Measurements from ENCODE around the gene TMEM222.

TMEM222 gene

DNA sequence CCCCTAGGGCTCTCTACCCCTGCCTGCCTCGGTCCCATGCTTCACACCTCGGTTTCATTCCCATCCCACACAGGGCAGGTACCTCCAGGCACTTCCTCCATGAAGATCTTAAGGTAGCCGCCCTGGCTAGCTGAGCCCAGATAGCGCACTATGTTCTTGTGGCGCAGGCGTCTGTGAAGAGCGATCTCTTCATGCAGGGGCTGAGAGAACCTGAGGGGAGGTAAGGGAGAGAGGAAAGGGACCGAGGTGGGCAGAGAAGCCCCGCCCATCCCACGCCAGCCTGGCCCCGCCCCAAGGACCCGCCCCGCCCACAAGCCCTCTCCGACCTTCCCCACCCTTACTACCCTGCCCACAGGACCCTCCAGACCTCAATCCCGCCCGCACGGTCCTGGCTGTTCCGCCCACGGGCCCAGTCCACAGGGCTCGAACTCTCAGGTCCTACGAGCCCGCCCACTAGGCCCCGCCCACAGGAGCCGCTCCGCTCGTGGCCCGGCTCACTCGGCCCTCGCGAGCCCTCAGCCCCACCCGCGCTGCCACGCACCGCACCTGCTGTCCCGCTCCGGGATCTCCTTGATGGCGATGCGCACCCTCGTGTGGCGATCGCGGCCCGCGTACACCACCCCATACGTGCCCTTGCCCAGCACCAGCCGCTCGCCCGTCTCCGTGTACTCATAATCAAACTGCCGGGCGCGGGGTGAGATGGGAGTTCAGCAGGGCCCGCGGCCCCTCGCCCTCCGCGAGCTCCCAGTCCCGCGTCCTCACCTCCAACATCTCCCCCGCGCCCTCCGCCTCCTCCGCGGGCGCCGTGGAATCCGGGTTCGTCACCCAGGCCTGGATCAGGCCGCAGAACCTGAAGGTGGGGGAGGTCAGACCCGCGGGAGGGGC is 38.4 kb downstream of the TMEM222 start:
- DNase-seq, result peak; percentile 46

DNA sequence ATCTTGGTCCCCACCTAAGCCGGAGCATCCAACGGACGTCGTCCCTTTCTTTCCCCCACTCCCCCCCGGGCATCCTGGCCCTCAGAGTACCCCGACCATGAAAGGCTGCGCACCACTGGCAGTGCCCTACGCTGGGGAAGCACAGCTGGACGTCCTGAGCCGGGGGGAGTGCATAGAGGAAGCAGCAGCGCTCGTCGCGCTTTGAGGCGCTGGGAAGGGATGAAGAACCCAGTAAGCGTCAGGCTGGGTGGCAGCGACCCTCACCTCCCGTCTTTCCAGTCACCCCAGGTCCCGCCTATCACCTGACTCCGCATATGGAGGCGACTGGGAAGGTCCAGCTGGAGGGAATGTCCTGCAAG is 39.1 kb downstream of the TMEM222 start:
- no peak for DNase-seq

DNA sequence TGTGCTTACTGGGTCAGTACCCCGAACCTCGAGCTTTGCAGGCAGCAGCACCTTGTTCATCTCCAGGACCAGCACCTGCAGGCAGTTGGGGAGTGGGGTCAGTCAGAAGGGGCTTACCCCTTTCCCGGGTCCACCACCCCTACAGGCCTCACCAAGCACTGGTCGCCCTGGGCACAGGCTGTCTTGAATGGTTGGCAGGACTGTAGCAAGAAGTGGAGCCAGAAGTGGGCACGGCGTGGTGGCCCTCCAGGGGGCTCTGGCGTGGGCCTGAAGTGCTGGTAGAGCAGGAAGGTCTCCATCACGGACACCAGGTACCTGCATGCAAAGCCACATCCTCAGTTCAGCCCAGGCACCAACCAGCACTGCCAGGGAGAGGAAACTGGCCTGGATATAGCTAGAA is 39.6 kb downstream of the TMEM222 start:
- DNase-seq, result no peak

GRCh38 chr1:27363766-27364695 is 42.1 kb downstream of the TMEM222 start:
- DNase-seq, result no peak

GRCh38 chr1:27364696-27365371 is 42.9 kb downstream of the TMEM222 start:
- no peak for DNase-seq

GRCh38 chr1:27365372-27366112 is 43.6 kb downstream of the TMEM222 start:
- peak; percentile 90 for DNase-seq

- peak; percentile 83 for DNase-seq
Measured at GRCh38 chr1:27366113-27366410, 44.1 kb downstream of the TMEM222 start.

- peak; percentile 91 for DNase-seq
Measured at GRCh38 chr1:27366411-27367159, 44.6 kb downstream of the TMEM222 start, which contains the start of gene MAP3K6. Gene MAP3K6, minus strand, starts transcription at chr1:27366961. Its CDS starts 364 bp downstream, at chr1:27366597.

DNA sequence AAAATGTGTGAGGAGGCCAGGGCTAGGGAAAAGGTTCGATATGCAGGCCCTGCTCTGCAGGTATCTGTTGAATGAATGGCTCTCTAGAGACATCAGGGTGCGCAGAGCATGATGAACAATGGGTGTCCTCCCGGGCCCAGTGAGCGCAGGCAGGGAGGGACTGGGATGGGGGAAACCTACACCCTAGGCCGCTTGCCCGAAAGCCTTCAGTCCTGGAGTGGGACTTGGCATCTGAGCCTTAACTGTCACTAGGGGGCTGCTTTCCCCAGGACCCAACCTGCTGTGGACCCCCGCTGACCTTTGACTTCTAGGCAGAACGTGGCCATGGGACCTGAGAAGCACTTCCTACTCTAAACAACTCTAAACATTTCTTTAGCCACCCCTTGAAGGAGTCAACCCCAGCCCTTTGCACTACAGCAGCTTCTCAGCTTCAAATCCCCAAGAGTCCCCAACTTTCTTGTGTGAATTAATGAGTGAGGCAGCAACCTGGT is 45.2 kb downstream of the TMEM222 start:
- no peak for DNase-seq

DNA sequence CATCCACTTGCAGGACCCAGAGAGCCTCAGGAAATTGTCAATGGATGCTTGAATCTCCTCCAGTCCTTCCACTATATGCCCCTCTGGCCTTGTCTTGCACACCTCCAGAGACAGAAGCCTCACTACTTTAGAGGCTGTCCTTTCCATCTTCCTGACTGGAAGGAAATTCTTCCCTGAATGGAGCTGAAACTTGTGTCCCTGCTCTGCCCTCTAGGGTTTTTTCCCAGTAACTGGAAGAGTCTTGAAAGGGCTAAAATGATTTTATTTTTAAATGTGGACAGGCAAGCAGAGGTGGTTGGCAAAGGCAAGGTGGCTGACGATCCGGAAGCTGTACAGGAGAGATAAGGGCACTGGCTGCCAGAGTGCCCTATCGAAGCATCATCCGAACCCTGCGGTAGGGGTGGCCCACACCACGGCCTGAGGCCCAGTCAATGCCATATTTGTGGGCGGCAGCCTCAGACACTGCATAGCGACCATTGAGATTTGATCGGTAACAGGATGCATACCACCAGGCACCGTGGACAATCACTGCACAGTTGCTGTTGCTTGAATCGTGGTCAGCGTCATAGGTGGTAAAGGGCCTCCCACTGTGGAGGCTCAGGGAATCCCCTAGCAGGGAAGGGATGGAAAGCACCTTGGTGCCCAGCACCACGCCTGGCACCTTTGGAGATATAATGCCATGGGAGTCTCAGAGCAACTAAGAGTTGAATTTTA is 47.1 kb downstream of the TMEM222 start:
- DNase-seq, result peak; percentile 97

DNA sequence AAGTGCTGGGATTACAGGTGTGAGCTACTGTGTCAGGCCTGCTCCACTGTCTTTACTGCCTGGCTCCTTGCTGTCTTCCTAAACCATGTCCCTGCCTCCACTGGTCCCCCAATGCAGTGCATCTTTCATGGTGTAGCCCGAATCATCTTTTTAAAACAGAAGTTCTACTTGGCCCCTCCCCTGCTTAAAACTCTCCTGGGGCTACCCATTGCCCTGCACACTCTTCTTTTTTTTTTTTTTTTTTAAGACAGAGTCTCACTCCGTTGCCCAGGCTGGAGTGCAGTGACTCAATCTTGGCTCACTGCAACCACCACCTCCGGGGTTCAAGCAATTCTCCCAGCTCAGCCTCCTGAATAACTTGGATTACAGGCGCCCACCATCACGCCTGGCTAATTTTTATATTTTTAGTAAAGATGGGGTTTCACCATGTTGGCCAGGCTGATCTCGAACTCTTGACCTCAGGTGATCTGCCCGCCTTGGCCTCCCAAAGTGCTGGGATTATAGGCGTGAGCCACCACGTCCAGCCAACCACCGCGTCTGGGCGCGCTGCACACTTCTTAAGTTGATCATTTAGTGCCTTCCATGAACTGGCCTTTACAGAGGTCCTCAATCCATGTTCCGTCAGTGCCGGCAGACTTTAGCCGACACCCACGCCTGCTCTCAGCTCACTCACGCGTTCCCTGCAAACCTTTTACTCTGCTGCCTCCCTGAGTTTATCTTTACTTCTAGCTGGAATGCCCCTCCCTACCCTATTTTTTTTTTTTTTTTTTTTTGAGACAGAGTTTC is 50.3 kb downstream of the TMEM222 start:
- no peak for DNase-seq

GRCh38 chr1:27372808-27373690 is 51.1 kb downstream of the TMEM222 start:
- DNase-seq, result no peak

DNA sequence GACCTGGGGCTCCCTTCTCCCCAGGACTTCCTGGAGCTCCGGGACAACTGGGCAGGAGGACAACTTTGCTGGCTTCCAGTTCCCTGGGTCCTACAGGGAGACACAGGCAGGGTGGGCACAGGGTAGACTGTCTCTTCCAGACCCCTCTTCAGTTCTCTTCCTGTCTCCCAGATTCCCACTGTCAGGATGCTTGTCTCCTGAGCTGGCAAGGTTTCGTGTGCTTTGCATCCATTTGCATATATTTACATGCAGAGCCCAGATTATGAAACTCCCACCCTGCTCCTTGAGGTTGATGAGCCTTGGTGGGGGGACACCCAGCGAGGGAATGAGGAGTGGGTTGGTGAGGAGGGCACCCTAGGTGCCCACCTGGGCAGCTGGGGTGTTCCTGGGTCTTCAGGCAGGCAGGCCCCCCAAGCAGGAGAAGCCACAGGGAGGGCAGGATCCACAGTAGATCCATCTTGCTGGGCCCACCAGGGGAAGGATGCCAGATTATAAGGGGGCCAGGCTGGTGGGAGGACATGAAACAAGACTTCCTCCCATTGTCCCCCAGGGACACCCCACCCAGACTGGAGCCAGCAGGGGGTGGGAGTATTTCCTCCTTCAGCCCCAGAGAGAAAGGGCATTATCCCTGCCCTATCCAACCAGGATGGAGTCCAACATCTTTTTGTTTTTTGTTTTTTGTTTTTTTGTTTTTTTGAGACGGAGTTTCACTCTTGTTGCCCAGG is 52.6 kb downstream of the TMEM222 start, which contains the start of gene FCN3:
FCN3 (minus strand) TSS at position 463 of the 725 bp plus-strand sequence; CDS start at position 457, 6 bp downstream.
- no peak for DNase-seq

DNA sequence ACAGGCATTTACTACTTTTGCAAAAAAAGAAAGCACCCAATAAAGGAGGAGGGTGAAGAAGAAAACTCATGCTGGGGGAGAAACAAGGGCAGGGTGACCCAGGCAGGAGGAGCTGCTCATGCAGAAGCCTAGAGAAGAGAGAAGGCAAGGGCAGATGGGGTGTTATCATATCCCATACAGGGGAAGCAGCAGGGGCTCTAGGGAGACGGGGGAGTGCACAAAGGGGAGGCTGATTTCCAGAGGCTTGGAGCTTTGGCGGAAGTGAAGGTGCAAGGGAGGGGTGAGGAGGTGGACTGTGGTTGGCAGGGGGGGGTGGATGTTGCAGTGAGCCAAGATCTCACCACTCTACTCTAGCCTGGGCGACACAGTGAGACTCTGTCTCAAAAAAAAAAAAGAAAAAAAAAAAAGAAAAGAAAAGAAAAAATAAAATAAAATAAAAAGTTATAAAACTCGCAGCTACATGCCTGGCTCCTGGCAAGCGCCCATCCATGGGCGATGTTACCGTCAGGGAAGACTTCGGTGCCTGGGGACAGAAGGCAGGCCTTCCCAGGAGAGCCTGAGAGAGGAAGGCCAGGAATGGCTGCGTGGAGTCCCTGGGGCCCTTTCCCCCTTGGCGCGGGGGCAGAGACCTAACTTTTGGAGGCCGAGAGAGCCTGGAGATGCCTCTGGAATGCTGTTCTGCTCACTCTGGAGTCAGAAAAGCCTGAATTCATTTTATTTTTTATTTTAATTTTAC is 56.0 kb downstream of the TMEM222 start:
- DNase-seq, result no peak

GRCh38 chr1:27379564-27380122 is 57.7 kb downstream of the TMEM222 start:
- DNase-seq, result no peak

DNA sequence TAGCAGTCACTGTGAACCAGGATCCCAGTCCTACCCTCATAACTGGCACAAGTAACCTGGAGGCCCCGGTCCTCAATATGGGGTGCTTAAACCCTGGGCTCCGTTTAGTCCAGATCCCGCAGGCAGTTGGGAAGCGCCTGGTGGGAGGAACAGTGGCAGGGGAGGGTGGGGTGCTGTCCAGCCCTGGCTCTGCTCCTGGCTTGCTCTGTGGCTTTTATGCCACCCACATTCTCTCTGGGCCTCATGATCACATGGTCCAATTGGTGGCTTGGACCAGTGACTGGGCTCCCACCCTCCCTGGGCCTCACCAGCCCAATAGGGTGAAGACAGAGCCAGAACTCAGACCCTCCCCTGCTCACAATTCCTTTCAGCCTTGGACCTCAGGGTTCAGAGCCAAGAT is 58.3 kb downstream of the TMEM222 start:
- no peak for DNase-seq
